Stimulated activated CD4-positive, alpha-beta T cell treated with anti-CD3 and anti-CD28 coated beads, TNF-alpha, amount 100 ng/mL, for 4 hours (primary cell): ENCODE data around the gene ZNF554.

ENCODE experiments used
- DNase-seq, 3 experiments: peaks; one replicate each; pipeline ENCODE4 v3.0.0-alpha.2; 2020; ENCODE audit warnings: low read depth in 3 of 3

Gene ZNF554

GRCh38 chr19:2867025-2867991 lies 47.6 kb downstream of the ZNF554 start, which contains the start of gene ZNF556:
ZNF556 (plus strand) TSS chr19:2867335; CDS start chr19:2867422, 87 bp downstream.
- DNase-seq, result no peak

- DNase-seq, result no peak
Measured at GRCh38 chr19:2869618-2870017, 50.0 kb downstream of the ZNF554 start.

GRCh38 chr19:2872175-2872574 lies 52.5 kb downstream of the ZNF554 start:
- DNase-seq, result peak in 1 of 3 experiments; percentile 11

GRCh38 chr19:2877398-2878331 lies 58.0 kb downstream of the ZNF554 start:
- DNase-seq, result no peak

DNA sequence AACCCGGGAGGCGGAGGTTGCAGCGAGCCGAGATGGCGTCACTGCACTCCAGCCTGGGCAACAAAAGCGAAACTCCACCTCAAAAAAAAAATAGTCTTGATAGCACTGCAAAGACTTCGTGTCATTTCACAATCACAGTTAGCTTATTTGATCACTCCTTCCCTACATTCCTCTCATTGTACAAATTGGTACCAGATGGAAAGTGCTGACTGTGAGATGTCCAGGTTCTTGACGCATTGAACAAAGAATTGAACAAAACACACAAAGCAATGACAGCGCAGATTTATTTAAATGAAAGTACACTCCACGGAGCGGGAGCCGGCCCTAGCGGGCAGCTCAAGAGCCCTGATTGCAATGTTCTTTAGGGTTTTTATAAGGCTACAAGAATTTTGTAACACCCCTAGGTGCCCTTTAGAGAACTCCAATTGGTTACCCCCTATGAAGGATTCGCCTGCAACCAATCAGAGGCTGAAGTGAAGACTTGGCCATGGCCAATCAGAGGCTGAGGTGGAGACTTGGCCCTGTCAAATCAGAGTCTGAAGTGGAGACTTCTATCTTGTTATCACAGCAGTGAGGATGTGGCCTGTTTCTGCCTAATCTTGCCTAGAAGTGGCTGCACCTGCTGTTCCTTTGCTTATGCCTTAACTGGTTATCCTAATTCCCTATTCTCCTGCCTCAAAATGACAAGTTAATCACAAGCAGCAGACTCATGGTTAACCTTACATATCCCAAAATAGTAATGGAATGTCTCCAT lies 64.2 kb downstream of the ZNF554 start:
- DNase-seq, result no peak

DNA sequence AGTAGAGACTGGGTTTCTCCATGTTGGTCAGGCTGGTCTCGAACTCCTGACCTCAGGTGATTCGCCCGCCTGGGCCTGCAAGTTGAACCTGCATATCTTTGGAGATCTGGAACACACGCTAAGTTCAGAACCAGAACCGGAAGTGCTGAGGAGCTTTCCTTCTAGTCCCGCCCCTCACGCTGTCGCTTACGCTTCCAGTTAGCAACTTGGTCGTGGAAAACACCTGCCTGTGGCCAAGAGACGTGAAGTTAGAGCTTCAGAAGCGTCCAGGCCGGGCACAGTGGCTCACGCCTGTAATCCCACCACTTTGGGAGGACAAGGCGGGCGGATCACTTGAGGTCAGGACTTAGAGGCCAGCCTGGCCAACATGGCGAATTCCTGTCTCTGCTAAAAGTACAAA lies 66.1 kb downstream of the ZNF554 start:
- DNase-seq, result no peak
